GM18507 (cell line): ENCODE data around the gene RASD1.
"Not testable (repeated sequence)": the region's sequence is repeated elsewhere in the genome, so short reads cannot be mapped to it uniquely, and the experiment has no call there.

Source experiments
- DNase-seq: peaks from one replicate; pipeline ENCODE4 v3.0.0; 2011; ENCODE audit warnings: low read depth; ENCODE audit not compliant: insufficient read length; ENCODE audit errors: extremely low spot score
- FAIRE-seq: peaks from 2 replicates; lab custom pipeline; 2011; peaks lifted over from hg19 to GRCh38; lab: Jason Lieb, UNC

The RASD1 gene

DNA sequence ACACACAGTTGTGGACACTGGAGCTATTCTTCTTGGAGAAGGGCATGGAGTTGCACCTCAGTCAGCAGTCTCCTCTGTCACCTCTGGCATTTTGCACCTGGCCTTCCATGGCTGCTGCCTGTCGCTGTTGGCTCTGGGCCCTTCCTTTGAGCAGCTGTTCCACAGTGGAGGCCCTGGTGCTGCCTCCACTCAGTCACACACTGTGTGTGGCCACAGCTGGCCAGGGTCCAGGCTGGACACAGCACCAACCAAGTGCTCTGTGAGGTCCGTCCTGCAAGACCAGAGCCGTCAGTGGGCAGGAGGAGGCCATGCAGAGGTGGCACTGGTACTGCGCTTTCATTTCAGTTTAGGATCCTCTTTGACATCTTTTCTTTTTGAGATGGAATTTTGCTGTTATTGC lies 41.0 kb downstream of the RASD1 start:
- DNase-seq: no peak
- FAIRE-seq: no peak

DNA sequence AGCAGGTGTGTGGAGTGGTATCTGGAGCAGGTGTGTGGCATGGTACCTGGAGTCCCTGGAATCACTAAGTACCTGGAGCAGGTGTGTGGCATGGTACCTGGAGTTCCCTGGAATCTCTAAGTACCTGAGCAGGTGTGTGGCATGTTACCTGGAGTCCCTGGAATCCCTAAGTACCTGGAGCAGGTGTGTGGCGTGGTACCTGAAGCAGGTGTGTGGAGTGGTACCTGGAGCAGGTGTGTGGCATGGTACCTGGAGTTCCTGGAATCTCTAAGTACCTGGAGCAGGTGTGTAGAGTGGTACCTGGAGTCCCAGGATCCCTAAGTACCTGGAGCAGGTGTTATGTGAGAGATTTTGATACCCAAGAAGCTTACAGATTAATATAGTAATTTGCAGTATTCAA lies 41.5 kb downstream of the RASD1 start:
- not testable (repeated sequence) for DNase-seq, FAIRE-seq

DNA sequence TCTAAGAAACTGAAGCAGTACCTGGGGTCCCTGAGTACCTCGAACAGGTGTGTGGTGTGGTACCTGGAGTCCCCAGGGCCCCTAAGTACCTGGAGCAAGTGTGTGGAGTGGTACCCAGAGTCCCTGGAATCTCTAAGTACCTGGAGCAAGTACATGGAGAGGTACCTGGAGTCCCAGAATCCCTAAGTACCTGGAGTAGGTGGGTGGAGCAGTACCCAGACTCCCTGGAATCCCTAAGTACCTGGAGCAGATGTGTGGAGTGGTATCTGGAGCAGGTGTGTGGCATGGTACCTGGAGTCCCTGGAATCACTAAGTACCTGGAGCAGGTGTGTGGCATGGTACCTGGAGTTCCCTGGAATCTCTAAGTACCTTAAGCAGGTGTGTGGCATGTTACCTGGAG lies 41.9 kb downstream of the RASD1 start:
- DNase-seq: no peak
- FAIRE-seq: no peak

GRCh38 chr17:17453088-17453487 lies 43.1 kb downstream of the RASD1 start:
- no peak for DNase-seq
- no peak for FAIRE-seq

DNA sequence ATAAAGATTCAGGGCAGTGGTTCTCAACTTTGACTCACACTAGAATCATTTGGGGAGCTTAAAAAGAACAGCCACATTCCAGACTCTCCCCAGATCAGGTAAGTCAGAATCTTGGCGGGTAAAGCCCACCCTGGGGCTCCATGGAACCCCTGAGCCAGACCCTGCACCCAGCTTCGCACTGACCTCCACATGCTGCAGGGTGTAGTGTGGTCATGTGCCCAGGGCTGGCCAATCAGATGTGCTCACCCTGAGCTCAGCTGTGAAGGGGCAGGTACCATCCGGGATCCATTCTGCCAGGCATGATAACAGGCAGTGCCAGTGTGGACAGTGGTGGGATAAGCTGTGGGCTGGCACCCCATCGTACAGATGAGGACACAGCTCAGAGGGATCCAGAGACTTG lies 47.5 kb downstream of the RASD1 start:
- DNase-seq: no peak
- FAIRE-seq: no peak

DNA sequence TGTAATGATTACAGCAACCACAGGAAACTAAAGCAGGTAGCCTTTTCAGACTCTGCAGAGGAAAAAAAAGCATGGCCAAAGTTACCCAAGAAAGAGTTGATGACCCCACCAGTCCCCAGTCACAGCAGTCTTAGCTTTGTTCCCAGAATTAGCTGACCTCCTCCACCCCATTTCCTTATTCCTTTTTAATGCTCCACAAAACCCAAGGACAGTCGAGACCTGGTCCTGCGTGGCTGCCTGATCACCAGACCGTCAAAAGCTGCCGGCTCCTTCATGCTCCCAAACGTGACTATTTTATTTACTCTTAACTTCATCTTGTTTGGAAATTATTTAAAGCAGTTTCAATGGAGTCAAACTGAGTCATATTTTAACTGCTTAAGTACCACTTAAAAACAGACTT lies 48.1 kb downstream of the RASD1 start:
- DNase-seq: no peak

DNA sequence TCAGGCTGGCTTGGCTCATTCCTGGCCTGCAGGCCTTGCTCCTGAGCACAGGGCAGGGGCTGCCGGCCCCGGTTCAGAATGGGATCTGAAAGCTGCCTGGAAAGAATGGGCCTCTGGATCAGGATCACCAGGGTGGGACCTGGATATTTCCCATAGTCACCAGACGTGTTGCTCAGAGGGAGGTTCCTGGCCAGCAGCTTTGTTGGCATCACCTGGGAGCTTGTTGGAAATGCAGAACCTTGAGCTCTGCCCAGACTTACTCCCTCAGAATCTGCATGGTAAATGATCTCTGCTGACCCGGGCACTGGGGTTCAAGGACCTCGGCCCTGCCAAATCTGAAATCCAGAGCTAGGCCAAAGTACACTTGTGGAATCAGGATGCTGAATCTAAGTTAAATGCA lies 48.9 kb downstream of the RASD1 start:
- DNase-seq (no peak), FAIRE-seq (no peak)

More for the DNA sequence above, 48.1 kb downstream of the RASD1 start:
- FAIRE-seq: no peak

DNA sequence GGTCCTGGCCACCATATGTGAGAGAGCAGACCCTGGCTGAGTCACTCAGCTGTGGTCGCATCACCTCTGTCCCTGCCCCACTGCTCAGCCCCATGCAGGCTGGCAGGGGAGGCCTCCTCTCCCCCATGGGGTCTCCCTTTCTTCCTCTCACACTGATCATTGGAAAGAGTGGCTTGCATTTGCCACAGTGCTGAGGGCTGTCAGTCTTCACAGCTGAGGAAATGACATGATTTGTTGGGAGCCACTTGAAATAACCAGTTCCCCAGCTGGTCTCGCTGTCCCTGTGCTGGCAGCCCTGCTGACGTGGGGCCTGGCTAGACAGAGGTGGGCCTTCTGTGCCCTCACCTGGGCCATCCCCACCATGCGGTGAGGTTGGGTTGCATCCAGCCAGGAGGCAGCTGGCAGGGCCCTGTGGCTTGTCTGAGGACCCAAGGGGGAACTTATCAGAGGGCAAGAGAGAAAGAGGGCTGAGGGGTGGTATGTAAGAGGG lies 49.5 kb downstream of the RASD1 start:
- DNase-seq (no peak), FAIRE-seq (no peak)

DNA sequence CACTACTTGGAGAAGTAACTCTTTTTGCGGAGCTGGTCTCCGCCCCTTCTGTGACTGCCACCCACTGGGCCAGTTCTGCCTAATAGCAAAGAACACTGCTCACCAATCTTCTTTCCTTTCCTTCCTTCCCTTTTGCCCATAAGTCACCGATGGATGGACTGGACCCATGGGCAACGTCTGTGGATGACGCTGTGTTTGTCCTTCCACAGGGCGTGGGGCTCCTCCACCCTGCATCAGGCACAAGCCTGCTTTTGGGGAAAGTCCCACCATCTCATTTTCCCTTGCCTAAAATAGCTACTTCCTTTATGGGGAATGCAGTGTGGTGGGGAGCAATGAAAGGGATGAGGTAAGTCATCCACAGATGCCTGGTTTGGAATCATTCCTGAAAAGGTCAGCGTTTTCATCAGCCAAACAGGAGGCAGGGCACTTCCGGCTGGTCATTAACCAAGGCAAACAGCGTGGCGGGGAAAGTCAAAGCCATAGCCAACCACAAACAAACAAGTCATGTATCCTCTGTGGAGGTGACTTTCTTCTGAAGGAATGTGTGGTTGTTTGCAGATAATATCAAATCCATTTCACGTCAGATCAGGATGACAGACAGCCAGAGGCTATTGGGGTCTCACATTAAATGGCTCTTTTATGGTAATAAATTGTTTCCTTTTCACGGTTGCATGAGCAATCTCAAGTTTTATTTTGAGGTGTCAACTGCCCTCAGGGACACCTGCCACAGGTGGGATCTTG lies 50.1 kb downstream of the RASD1 start:
- DNase-seq (no peak), FAIRE-seq (no peak)

DNA sequence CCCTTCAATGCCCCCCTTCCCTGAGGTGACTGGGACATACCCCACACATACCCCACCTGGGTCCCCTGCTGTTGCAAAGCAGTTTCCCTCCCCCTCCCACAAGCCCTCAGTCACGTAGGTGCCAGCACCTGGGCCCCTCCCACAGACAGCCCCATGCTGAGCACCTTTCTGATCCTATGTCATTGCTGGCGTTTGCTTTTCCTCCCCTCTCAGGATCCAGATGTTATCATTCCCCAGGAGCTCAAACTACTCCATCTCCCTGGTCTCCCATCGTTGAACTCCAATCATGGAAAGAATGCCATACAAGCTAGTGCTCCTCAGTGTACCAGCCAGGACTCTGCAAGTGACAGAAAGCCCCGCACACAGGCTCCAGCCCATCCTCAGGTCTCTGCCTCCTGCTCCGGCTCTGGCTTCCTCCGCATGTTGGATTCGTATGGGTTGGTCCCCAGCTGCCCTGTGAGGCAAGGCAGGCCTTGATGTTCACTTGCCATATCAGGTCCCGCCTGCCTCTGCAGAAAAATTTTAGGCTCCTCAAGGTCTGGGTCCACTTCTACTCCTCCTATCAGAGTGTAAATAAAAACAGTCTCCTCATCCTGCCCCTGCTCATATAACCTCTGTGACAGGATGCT lies 50.8 kb downstream of the RASD1 start:
- no peak for FAIRE-seq
- DNase-seq: no peak
